Measurements from ENCODE around the gene CDIP1.

DNA sequence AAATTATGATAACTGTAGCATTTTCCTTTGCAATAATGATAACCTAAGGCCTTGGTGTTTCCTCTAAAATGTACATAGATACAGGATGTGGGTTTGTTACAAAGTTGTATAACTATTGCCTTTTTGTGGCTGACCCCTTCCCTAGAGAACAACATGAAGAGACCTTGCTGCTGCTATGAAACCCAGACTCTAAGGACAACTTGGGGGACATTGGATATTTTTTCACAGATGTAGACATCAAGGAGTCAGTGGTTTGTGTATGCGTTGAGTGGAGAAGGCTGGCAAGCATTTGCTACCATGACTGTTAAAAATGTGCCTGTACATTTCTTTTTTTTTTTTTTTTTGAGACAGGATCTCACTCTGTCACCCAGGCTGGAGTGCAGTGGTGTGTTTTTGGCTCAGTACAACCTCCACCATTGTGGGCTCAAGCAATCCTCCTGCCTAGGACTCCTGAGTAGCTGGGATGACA lies 50.0 kb downstream of the CDIP1 start:
- TF ChIP-seq, protein P1, sequence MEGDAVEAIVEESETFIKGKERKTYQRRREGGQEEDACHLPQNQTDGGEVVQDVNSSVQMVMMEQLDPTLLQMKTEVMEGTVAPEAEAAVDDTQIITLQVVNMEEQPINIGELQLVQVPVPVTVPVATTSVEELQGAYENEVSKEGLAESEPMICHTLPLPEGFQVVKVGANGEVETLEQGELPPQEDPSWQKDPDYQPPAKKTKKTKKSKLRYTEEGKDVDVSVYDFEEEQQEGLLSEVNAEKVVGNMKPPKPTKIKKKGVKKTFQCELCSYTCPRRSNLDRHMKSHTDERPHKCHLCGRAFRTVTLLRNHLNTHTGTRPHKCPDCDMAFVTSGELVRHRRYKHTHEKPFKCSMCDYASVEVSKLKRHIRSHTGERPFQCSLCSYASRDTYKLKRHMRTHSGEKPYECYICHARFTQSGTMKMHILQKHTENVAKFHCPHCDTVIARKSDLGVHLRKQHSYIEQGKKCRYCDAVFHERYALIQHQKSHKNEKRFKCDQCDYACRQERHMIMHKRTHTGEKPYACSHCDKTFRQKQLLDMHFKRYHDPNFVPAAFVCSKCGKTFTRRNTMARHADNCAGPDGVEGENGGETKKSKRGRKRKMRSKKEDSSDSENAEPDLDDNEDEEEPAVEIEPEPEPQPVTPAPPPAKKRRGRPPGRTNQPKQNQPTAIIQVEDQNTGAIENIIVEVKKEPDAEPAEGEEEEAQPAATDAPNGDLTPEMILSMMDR (IDR thresholded peaks at IDR 0.05) = no peak
- TF ChIP-seq POLR2AphosphoS5 (IDR thresholded peaks at IDR 0.05) (no peak), POLR2A (IDR thresholded peaks at IDR 0.05) (no peak), EP300 (IDR thresholded peaks at IDR 0.05) (no peak)

All from upper lobe of left lung (tissue), 4 donors.